HEK293 (cell line): ENCODE data around the gene TOM1L2.

Source experiments
- CTCF ChIA-PET: fragments of 350-600 bp; formaldehyde crosslinking; extraction: SDS; loops from one replicate; lab custom pipeline; 2021; ENCODE audit warnings: antibody characterized with exemption; lab: Yijun Ruan, JAX
- POLR2A ChIA-PET: fragments of 300-600 bp; formaldehyde crosslinking; extraction: SDS; loops from one replicate; lab custom pipeline; 2020; ENCODE audit warnings: antibody characterized with exemption, inconsistent platforms; lab: Yijun Ruan, JAX
- H3K27ac ChIP-seq: fragments of 200-500 bp; sonication (Bioruptor generic); 2 replicates; pipeline ENCODE4 v1.5.1; 2014; ENCODE audit warnings: low read depth, low read length, control low read depth, inconsistent platforms; ENCODE audit errors: extremely low read depth
- H3K36me3 ChIP-seq, 2 experiments: fragments of 200-500 bp in 1 of 2; sonication (Bioruptor generic) in 1 of 2; 1 replicate in 1 of 2; 2 replicates in 1 of 2; pipeline ENCODE4 v1.5.1; 2014 to 2017; ENCODE audit warnings: inconsistent platforms in 2 of 2, low read length in 2 of 2; ENCODE audit not compliant: control insufficient read depth in 2 of 2, insufficient read depth in 1 of 2
- H3K4me1 ChIP-seq: fragments of 200-500 bp; sonication (Bioruptor generic); 2 replicates; pipeline ENCODE4 v1.5.1; 2014; ENCODE audit warnings: mild to moderate bottlenecking, low read length, inconsistent platforms; ENCODE audit not compliant: control insufficient read depth, insufficient read depth
- H3K4me3 ChIP-seq: 2 replicates; pipeline ENCODE4 v1.5.1; 2011; ENCODE audit warnings: low read depth, mild to moderate bottlenecking, control low read depth, low read length, moderate library complexity
- H3K9me3 ChIP-seq: fragments of 200-500 bp; sonication (Bioruptor generic); 2 replicates; pipeline ENCODE4 v1.5.1; 2014; ENCODE audit warnings: low read depth, low read length, inconsistent platforms; ENCODE audit not compliant: control insufficient read depth, insufficient read depth
- BCL11B ChIP-seq: fragments of 450-650 bp; formaldehyde crosslinking; IDR thresholded peaks from 2 replicates; pipeline ENCODE4 v1.5.1; 2016; ENCODE audit warnings: low read depth, missing biosample characterization, missing genetic modification characterization
- HOXA7 ChIP-seq: sonication (generic); formaldehyde crosslinking; IDR thresholded peaks from 2 replicates; pipeline ENCODE4 v1.8.1; 2022; ENCODE audit warnings: missing genetic modification reagents, borderline replicate concordance
- IKZF3 ChIP-seq: fragments of 450-650 bp; IDR thresholded peaks from 2 replicates; pipeline ENCODE4 v1.5.0; 2018; ENCODE audit warnings: missing biosample characterization, mild to moderate bottlenecking, missing genetic modification characterization, moderate library complexity
- KLF8 ChIP-seq: fragments of 450-650 bp; formaldehyde crosslinking; IDR thresholded peaks from 2 replicates; pipeline ENCODE4 v1.5.1; 2016; ENCODE audit warnings: missing biosample characterization, missing genetic modification characterization
- OVOL3 ChIP-seq: fragments of 450-650 bp; formaldehyde crosslinking; IDR thresholded peaks from 2 replicates; pipeline ENCODE4 v1.5.1; 2016; ENCODE audit warnings: missing biosample characterization, missing genetic modification characterization
- PRDM4 ChIP-seq: fragments of 450-650 bp; formaldehyde crosslinking; IDR thresholded peaks from 2 replicates; pipeline ENCODE4 v1.5.1; 2017; ENCODE audit warnings: missing biosample characterization, missing genetic modification characterization
- RBAK ChIP-seq: fragments of 450-650 bp; formaldehyde crosslinking; IDR thresholded peaks from 2 replicates; pipeline ENCODE4 v1.5.1; 2016; ENCODE audit warnings: missing biosample characterization, missing genetic modification characterization
- REST ChIP-seq: fragments of 450-650 bp; formaldehyde crosslinking; IDR thresholded peaks from 2 replicates; pipeline ENCODE4 v1.5.1; 2016; ENCODE audit warnings: missing biosample characterization, missing genetic modification characterization
- SETDB1 ChIP-seq: IDR thresholded peaks from one replicate; pipeline ENCODE4 v1.6.1; 2017; ENCODE audit warnings: mild to moderate bottlenecking, low read length, moderate library complexity, mixed read lengths; ENCODE audit not compliant: insufficient read length
- TRIM28 ChIP-seq: IDR thresholded peaks from 2 replicates; pipeline ENCODE4 v1.6.1; 2011; ENCODE audit warnings: low read length, control low read depth, borderline replicate concordance
- TSHZ1 ChIP-seq: fragments of 450-650 bp; formaldehyde crosslinking; IDR thresholded peaks from 2 replicates; pipeline ENCODE4 v1.5.1; 2016; ENCODE audit warnings: missing biosample characterization, missing genetic modification characterization, borderline replicate concordance
- WT1 ChIP-seq: fragments of 450-650 bp; formaldehyde crosslinking; IDR thresholded peaks from 2 replicates; pipeline ENCODE4 v1.5.1; 2016; ENCODE audit warnings: missing biosample characterization, missing genetic modification characterization
- YY2 ChIP-seq: fragments of 450-650 bp; formaldehyde crosslinking; IDR thresholded peaks from 2 replicates; pipeline ENCODE4 v1.5.1; 2016; ENCODE audit warnings: missing biosample characterization, missing genetic modification characterization
- ZFP41 ChIP-seq: fragments of 450-650 bp; formaldehyde crosslinking; IDR thresholded peaks from 2 replicates; pipeline ENCODE4 v1.5.1; 2016; ENCODE audit warnings: missing biosample characterization, missing genetic modification characterization, borderline replicate concordance
- ZNF169 ChIP-seq: fragments of 450-650 bp; formaldehyde crosslinking; IDR thresholded peaks from 2 replicates; pipeline ENCODE4 v1.5.1; 2016; ENCODE audit warnings: missing biosample characterization, missing genetic modification characterization
- ZNF175 ChIP-seq: fragments of 450-650 bp; formaldehyde crosslinking; IDR thresholded peaks from 2 replicates; pipeline ENCODE4 v1.5.1; 2016; ENCODE audit warnings: missing biosample characterization, missing genetic modification characterization
- ZNF302 ChIP-seq: fragments of 450-650 bp; formaldehyde crosslinking; IDR thresholded peaks from 2 replicates; pipeline ENCODE4 v1.5.1; 2016; ENCODE audit warnings: missing biosample characterization, missing genetic modification characterization, low read depth
- ZNF366 ChIP-seq: fragments of 450-650 bp; formaldehyde crosslinking; conservative IDR thresholded peaks from 2 replicates; pipeline ENCODE4 v1.5.1; 2016; ENCODE audit warnings: missing biosample characterization, missing genetic modification characterization
- ZNF398 ChIP-seq: fragments of 450-650 bp; formaldehyde crosslinking; IDR thresholded peaks from 2 replicates; pipeline ENCODE4 v1.5.1; 2017; ENCODE audit warnings: missing biosample characterization, missing genetic modification characterization
- ZNF416 ChIP-seq: fragments of 450-650 bp; formaldehyde crosslinking; IDR thresholded peaks from 2 replicates; pipeline ENCODE4 v1.5.1; 2016; ENCODE audit warnings: missing biosample characterization, missing genetic modification characterization
- ZNF473 ChIP-seq: fragments of 450-650 bp; formaldehyde crosslinking; IDR thresholded peaks from 2 replicates; pipeline ENCODE4 v1.5.1; 2017; ENCODE audit warnings: missing biosample characterization, missing genetic modification characterization
- ZNF510 ChIP-seq: fragments of 450-650 bp; formaldehyde crosslinking; IDR thresholded peaks from 2 replicates; pipeline ENCODE4 v1.5.1; 2018; ENCODE audit warnings: mild to moderate bottlenecking, missing genetic modification characterization, missing biosample characterization; ENCODE audit not compliant: insufficient replicate concordance
- ZNF521 ChIP-seq: fragments of 450-650 bp; formaldehyde crosslinking; IDR thresholded peaks from 2 replicates; pipeline ENCODE4 v1.5.1; 2017; ENCODE audit warnings: missing biosample characterization, mild to moderate bottlenecking, missing genetic modification characterization
- ZNF660 ChIP-seq: fragments of 450-650 bp; IDR thresholded peaks from 2 replicates; pipeline ENCODE4 v1.5.1; 2018; ENCODE audit warnings: missing biosample characterization, mild to moderate bottlenecking, missing genetic modification characterization
- ZNF664 ChIP-seq: fragments of 450-650 bp; formaldehyde crosslinking; IDR thresholded peaks from 2 replicates; pipeline ENCODE4 v1.5.1; 2016; ENCODE audit warnings: missing biosample characterization, missing genetic modification characterization
- ZNF76 ChIP-seq: fragments of 450-650 bp; formaldehyde crosslinking; IDR thresholded peaks from 2 replicates; pipeline ENCODE4; 2016; ENCODE audit warnings: low read depth, missing biosample characterization, missing genetic modification characterization, borderline replicate concordance
- ZNF768 ChIP-seq: fragments of 450-650 bp; formaldehyde crosslinking; IDR thresholded peaks from 2 replicates; pipeline ENCODE4 v1.5.1; 2018; ENCODE audit warnings: missing biosample characterization, mild to moderate bottlenecking, missing genetic modification characterization

TOM1L2 gene

GRCh38 chr17:18020971-18021370 lies 48.8 kb upstream of the TOM1L2 start:
- CTCF ChIA-PET: interaction anchor here (1.0 kb wide), 1 partner anchor 130 kb away, joined by 4 read pairs; no protein-coding TSS in a partner anchor
- POLR2A ChIA-PET: interaction anchor here (0.6 kb wide), 1 partner anchor 28 kb away, joined by 3 read pairs; no protein-coding TSS in a partner anchor
- no peak overlapping the region for H3K4me3 ChIP-seq
- no peaks in the 10 kb centered on the region for H3K9me3 ChIP-seq
- TF ChIP-seq ZNF521 (no peak), ZNF169 (no peak), ZNF510 (no peak), BCL11B (no peak), SETDB1 (no peak), ZNF76 (tag by site-specific recombination) (no peak), TRIM28 (no peak), ZNF398 (tag by site-specific recombination) (no peak), ZNF660 (tag by site-specific recombination) (no peak), PRDM4 (tag by site-specific recombination) (no peak), RBAK (tag by site-specific recombination) (no peak), OVOL3 (tag by site-specific recombination) (no peak), WT1 (tag by site-specific recombination) (no peak), KLF8 (no peak)
- TF ChIP-seq, all 188 proteins: peak for 0
- Histone ChIP-seq H3K27ac (no peak overlapping the region), H3K36me3 (peaks cover 0 to 41% of the 10 kb centered on the region in 2 experiments; a peak in 2 of 3 replicates), H3K4me1 (no peaks in the 10 kb centered on the region)

GRCh38 chr17:18019838-18020154 lies 47.6 kb upstream of the TOM1L2 start:
- peaks cover 0 to 39% of the 10 kb centered on the region in 2 experiments; a peak in 2 of 3 replicates for H3K36me3 ChIP-seq
- H3K4me1 ChIP-seq: no peaks in the 10 kb centered on the region
- CTCF ChIA-PET: interaction anchor here (0.5 to 1.1 kb wide), 3 partner anchors 13 to 203 kb away, joined by 3 to 4 read pairs (median 4); no protein-coding TSS in a partner anchor
- H3K9me3 ChIP-seq: no peaks in the 10 kb centered on the region
- no peak overlapping the region for H3K4me3 ChIP-seq
- POLR2A ChIA-PET: no interaction called here
- no peak overlapping the region for H3K27ac ChIP-seq
- TF ChIP-seq ZNF664 (tag by site-specific recombination) (no peak), ZNF416 (tag by site-specific recombination) (no peak), IKZF3 (no peak), ZNF175 (tag by site-specific recombination) (no peak), ZNF473 (tag by site-specific recombination) (no peak), ZNF521 (no peak), TSHZ1 (no peak), HOXA7 (CRISPR knock-in tag) (no peak), ZFP41 (tag by site-specific recombination) (no peak), ZNF366 (tag by site-specific recombination) (no peak), REST (tag by site-specific recombination) (no peak), ZNF302 (tag by site-specific recombination) (no peak), YY2 (tag by site-specific recombination) (no peak), ZNF768 (tag by site-specific recombination) (no peak)
